OCI-LY7 (cell line): Measurements from ENCODE around the gene KCTD17. TPM values are rescaled to one million over a fixed set of nuclear protein-coding genes. Genes with fewer than 3 reads are reported as not detected.
"Not testable (repeated sequence)": the region's sequence is repeated elsewhere in the genome, so short reads cannot be mapped to it uniquely, and the experiment has no call there.

Experiments used
- BruUV-seq: library from RNA; stranded (reverse); fragments of 400-500 nt; replicated peaks from 2 replicates; lab custom pipeline; 2021; lab: Mats Ljungman, UMichigan
- CTCF ChIA-PET: fragments of 300-600 bp; sonication (Branson Sonifier 250); formaldehyde crosslinking; loops from one replicate; lab custom pipeline; 2022; ENCODE audit warnings: antibody characterized with exemption; ENCODE audit not compliant: unreplicated experiment; lab: Charles Lee
- POLR2A ChIA-PET: fragments of 300-600 bp; sonication (Branson Sonifier 250); formaldehyde crosslinking; loops from one replicate; lab custom pipeline; 2022; ENCODE audit warnings: antibody characterized with exemption; lab: Charles Lee
- DNase-seq: peaks from one replicate; pipeline ENCODE4 v3.0.0-alpha.2; 2015; ENCODE audit warnings: low spot score
- H2AFZ ChIP-seq: fragments of 200-600 bp; sonication (generic), shearing (Covaris generic); 2 replicates; pipeline ENCODE4 v1.6.1; 2014; ENCODE audit warnings: mild to moderate bottlenecking, antibody characterized with exemption, low read length, moderate library complexity
- H3K27ac ChIP-seq: fragments of 200-600 bp; sonication (generic); 2 replicates; pipeline ENCODE4 v1.5.1; 2014; ENCODE audit warnings: mixed run types, low read depth, mild to moderate bottlenecking, moderate library complexity, low read length, inconsistent platforms; ENCODE audit not compliant: poor library complexity, severe bottlenecking
- H3K36me3 ChIP-seq: fragments of 200-600 bp; sonication (generic); 2 replicates; pipeline ENCODE4 v1.6.1; 2014; ENCODE audit warnings: mild to moderate bottlenecking, antibody characterized with exemption, low read length, moderate library complexity, mixed read lengths; ENCODE audit not compliant: insufficient read depth
- H3K4me1 ChIP-seq: fragments of 200-600 bp; sonication (generic); 2 replicates; pipeline ENCODE4 v1.5.1; 2014; ENCODE audit warnings: mild to moderate bottlenecking, low read length; ENCODE audit not compliant: insufficient read depth, poor library complexity, severe bottlenecking
- H3K4me2 ChIP-seq: fragments of 200-600 bp; sonication (generic); 2 replicates; pipeline ENCODE4 v1.6.1; 2014; ENCODE audit warnings: mild to moderate bottlenecking, low read length
- H3K4me3 ChIP-seq: fragments of 200-600 bp; sonication (generic); 2 replicates; pipeline ENCODE4 v1.5.1; 2014; ENCODE audit warnings: mild to moderate bottlenecking, low read depth, low read length; ENCODE audit not compliant: poor library complexity, severe bottlenecking
- H3K79me2 ChIP-seq: fragments of 200-600 bp; sonication (generic); 2 replicates; pipeline ENCODE4 v1.6.1; 2016; ENCODE audit warnings: low read depth, mild to moderate bottlenecking, low read length, moderate library complexity, mixed read lengths; ENCODE audit not compliant: insufficient read depth
- H3K9me2 ChIP-seq: fragments of 200-600 bp; sonication (generic); 2 replicates; pipeline ENCODE4 v1.6.1; 2016; ENCODE audit warnings: mild to moderate bottlenecking, low read length, mixed read lengths; ENCODE audit not compliant: insufficient read depth
- H3K9me3 ChIP-seq: fragments of 200-600 bp; sonication (generic); 2 replicates; pipeline ENCODE4 v1.6.1; 2014; ENCODE audit warnings: mild to moderate bottlenecking, mixed run types, low read length, mixed read lengths
- H4K20me1 ChIP-seq: fragments of 200-600 bp; sonication (generic); 2 replicates; pipeline ENCODE4 v1.6.1; 2014; ENCODE audit warnings: mild to moderate bottlenecking, antibody characterized with exemption, low read length, moderate library complexity, mixed read lengths; ENCODE audit not compliant: insufficient read depth
- EZH2phosphoT487 ChIP-seq: fragments of 200-600 bp; sonication (generic); IDR thresholded peaks from 2 replicates; pipeline ENCODE4 v1.6.1; 2018; ENCODE audit warnings: low read depth, borderline replicate concordance, mild to moderate bottlenecking, mixed run types, antibody characterized with exemption, low read length, moderate library complexity, mixed read lengths
- intact Hi-C: fragments of 100-400 bp; cut with micrococcal nuclease; formaldehyde crosslinking; loops from one replicate; pipeline ENCODE4 v1.10.0; 2022; ENCODE audit not compliant: unreplicated experiment
- total RNA-seq, 2 experiments: library from RNA; depleted of rRNA in 1 of 2; stranded (reverse); fragments of >200 nt in 1 of 2; shearing (Covaris generic) in 1 of 2; gene quantifications; 2 replicates each; pipeline ENCODE4 v1.2.3, GENCODE V29; 2014 to 2022
- TF ChIP-seq, protein P1 (sequence below): fragments of 200-600 bp; sonication (generic); conservative IDR thresholded peaks from 2 replicates; pipeline ENCODE4 v1.5.1; 2014; ENCODE audit warnings: mild to moderate bottlenecking, antibody characterized with exemption, low read length, moderate library complexity, mixed read lengths

Gene KCTD17
- total RNA-seq, 2 experiments from 2014 or later, result 17.7 to 21.7 TPM

DNA sequence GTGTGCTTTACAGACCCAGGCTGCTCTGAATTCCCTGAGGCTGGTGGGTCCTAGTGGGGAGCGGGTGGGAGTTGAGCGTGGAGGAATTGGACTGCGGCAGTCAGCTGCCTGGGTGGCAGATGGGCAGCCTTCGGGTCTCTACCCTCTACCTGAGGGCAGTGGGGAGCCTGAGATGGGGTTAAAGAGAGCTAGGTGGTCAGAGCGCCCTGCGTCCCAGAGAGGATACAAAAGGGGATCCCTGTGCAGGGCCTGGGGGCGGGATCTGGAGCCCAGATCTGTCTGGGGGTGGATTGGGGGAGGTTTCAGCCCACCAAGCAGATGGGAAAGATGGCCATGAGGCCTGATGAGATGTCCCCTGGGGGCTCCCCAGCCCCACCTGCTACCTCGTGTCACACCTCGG lies 18.2 kb downstream of the KCTD17 start:
- ChIA-PET POLR2A (no interaction called here), CTCF (interaction anchor here (0.6 kb wide), 1 partner anchor 888 kb away, joined by 4 read pairs; no protein-coding TSS in a partner anchor)
- Histone ChIP-seq H3K4me1 (no peaks in the 10 kb centered on the region), H4K20me1 (no peaks in the 10 kb centered on the region), H2AFZ (no peak overlapping the region), H3K27ac (no peak overlapping the region), H3K4me2 (no peak overlapping the region), H3K9me3 (no peaks in the 10 kb centered on the region), H3K4me3 (no peak overlapping the region), H3K9me2 (no peaks in the 10 kb centered on the region), H3K79me2 (no peaks in the 10 kb centered on the region), H3K36me3 (no peaks in the 10 kb centered on the region)
- TF ChIP-seq, protein P1, sequence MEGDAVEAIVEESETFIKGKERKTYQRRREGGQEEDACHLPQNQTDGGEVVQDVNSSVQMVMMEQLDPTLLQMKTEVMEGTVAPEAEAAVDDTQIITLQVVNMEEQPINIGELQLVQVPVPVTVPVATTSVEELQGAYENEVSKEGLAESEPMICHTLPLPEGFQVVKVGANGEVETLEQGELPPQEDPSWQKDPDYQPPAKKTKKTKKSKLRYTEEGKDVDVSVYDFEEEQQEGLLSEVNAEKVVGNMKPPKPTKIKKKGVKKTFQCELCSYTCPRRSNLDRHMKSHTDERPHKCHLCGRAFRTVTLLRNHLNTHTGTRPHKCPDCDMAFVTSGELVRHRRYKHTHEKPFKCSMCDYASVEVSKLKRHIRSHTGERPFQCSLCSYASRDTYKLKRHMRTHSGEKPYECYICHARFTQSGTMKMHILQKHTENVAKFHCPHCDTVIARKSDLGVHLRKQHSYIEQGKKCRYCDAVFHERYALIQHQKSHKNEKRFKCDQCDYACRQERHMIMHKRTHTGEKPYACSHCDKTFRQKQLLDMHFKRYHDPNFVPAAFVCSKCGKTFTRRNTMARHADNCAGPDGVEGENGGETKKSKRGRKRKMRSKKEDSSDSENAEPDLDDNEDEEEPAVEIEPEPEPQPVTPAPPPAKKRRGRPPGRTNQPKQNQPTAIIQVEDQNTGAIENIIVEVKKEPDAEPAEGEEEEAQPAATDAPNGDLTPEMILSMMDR, result no peak
- no peak for TF ChIP-seq EZH2phosphoT487
- BruUV-seq, result no TSS peak
- no peak for DNase-seq
- intact Hi-C loops, result no loop called here

DNA sequence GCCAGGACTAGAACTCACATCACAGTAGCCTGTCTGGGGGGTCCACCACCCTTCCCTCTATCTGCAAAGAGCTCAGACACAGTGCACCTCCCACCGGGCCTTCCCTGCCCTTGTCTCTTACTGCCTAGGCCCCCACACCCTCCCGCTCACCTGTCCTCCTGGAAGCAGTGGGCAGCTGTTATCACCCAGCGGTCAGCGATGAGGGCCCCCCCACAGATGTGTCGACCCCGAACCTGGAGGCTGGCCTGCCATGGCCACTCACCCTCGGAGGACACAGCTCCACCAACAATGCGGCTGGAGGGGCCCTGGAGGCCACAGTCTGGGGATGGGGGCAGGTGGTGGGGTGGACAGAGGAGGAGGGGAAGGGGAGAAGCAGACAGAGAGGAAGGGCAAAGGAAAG lies 18.8 kb downstream of the KCTD17 start:
- CTCF ChIA-PET, result no interaction called here

DNA sequence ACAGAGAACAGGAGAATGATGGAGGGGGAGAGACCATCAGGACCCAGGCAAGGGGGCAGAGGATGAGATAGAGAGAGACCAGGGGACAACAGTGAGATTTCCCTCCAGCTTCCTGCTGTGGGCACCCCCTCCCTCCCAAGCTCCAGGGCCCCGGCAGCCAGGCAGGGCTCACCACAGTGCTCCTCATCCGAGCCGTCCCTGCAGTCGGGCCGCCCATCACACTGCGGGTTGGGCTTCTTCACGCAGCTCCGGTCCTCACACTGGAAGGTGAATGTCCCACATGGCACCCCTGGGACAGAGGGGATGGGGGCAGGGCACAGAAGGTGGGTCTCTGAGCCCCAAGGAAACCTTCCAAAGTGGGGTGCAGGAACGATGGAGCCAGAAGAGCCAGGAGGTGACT lies 19.2 kb downstream of the KCTD17 start:
- POLR2A ChIA-PET, result no interaction called here

More for the DNA sequence above, 18.8 kb downstream of the KCTD17 start:
- H3K27ac ChIP-seq, result no peak overlapping the region
- no peaks in the 10 kb centered on the region for H3K79me2 ChIP-seq
- no peak overlapping the region for H3K4me3 ChIP-seq
- no peaks in the 10 kb centered on the region for H3K4me1 ChIP-seq
- H3K9me2 ChIP-seq, result no peaks in the 10 kb centered on the region
- no peaks in the 10 kb centered on the region for H3K9me3 ChIP-seq
- no peaks in the 10 kb centered on the region for H3K36me3 ChIP-seq
- H3K4me2 ChIP-seq, result no peak overlapping the region
- no peak overlapping the region for H2AFZ ChIP-seq
- intact Hi-C loops, result no loop called here
- TF ChIP-seq EZH2phosphoT487, result no peak
- TF ChIP-seq, protein P1, result no peak
- BruUV-seq, result no TSS peak
- H4K20me1 ChIP-seq, result no peaks in the 10 kb centered on the region
- POLR2A ChIA-PET, result no interaction called here
- DNase-seq, result no peak

DNA sequence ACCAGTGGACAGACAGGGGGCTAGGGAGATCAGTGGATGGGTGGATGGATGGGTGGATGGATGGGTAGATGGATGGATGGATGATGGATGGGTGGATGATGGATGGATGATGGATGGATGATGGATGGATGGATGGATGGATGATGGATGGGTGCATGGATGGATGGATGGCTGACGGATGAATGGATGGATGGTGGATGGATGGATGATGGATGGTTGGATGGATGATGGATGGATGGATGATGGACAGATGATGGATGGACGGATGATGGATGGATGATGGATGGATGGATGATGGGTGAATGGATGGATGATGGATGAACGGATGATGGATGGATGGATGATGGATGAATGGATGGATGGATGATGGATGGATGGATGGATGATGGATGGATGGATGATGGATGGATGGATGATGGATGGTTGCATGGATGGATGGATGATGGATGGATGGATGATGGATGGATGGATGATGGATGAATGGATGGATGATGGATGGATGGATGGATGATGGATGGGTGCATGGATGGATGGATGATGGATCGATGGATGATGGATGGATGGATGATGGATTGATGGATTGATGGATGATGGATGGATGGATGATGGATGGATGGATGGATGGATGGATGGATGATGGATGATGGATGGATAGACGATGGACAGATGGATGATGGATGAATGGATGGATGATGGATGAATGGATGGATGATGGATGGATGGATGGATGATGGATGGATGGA lies 20.5 kb downstream of the KCTD17 start:
- H3K4me2 ChIP-seq, CTCF ChIA-PET, DNase-seq, H3K4me1 ChIP-seq, H2AFZ ChIP-seq, H3K36me3 ChIP-seq, H3K27ac ChIP-seq, intact Hi-C loops, POLR2A ChIA-PET, H3K79me2 ChIP-seq, H3K9me2 ChIP-seq, H4K20me1 ChIP-seq, BruUV-seq, H3K9me3 ChIP-seq, H3K4me3 ChIP-seq: not testable (repeated sequence)

More for the DNA sequence above, 19.2 kb downstream of the KCTD17 start:
- H2AFZ ChIP-seq, result no peak overlapping the region
- no peaks in the 10 kb centered on the region for H3K79me2 ChIP-seq
- H3K36me3 ChIP-seq, result no peaks in the 10 kb centered on the region
- H3K4me1 ChIP-seq, result no peaks in the 10 kb centered on the region
- intact Hi-C loops, result no loop called here
- H3K9me2 ChIP-seq, result no peaks in the 10 kb centered on the region
- no TSS peak for BruUV-seq
- H3K4me2 ChIP-seq, result no peak overlapping the region
- no peak for DNase-seq
- H3K27ac ChIP-seq, result no peak overlapping the region
- no peaks in the 10 kb centered on the region for H4K20me1 ChIP-seq
- no peak for TF ChIP-seq EZH2phosphoT487
- TF ChIP-seq, protein P1, result no peak
- H3K4me3 ChIP-seq, result no peak overlapping the region
- no peaks in the 10 kb centered on the region for H3K9me3 ChIP-seq
- CTCF ChIA-PET, result no interaction called here
